H1 (cell line): ENCODE results near the gene DIP2C. TPM values are rescaled to one million over a fixed set of nuclear protein-coding genes. Genes with fewer than 3 reads are reported as not detected.

Source experiments
- CHD7 ChIP-seq: fragments of 300-600 bp; sonication (generic); IDR thresholded peaks from 2 replicates; pipeline ENCODE4 v1.7.1; 2012; ENCODE audit warnings: low read length, moderate library complexity, mild to moderate bottlenecking, inconsistent platforms; ENCODE audit not compliant: insufficient replicate concordance
- polyA plus RNA-seq, 7 experiments: library from polyadenylated mRNA; depleted of rRNA in 3 of 7; stranded (reverse) in 5 of 7; unstranded in 2 of 7; fragments of >200 nt in 5 of 7; fragments of 200-250 nt in 2 of 7; gene quantifications; 1 replicate in 5 of 7; 2 replicates in 1 of 7; 4 replicates in 1 of 7; pipeline versions ENCODE4 v1.2.1 to v1.2.3, GENCODE V29; 2011 to 2013; ENCODE audit warnings: missing spikeins in 2 of 7, mixed read lengths in 2 of 7
- total RNA-seq: library from RNA; stranded (reverse); fragmentation: NEBNext Ultra II Directional; extraction: Animal tissue kit (Norgen Biotek cat#: 25700); gene quantifications from 2 replicates; pipeline ENCODE4 v1.2.1, GENCODE V29; 2021

DIP2C gene
- total and polyA plus RNA-seq, 2 of the 8 experiments (the other 6 are each of a cell fraction or from before 2014, with no cell fraction given): 3.8 to 9.3 TPM

- TF ChIP-seq CHD7: no peak
Measured at GRCh38 chr10:522350-522749, 167.1 kb downstream of the DIP2C start (continued).
